H9 (cell line): ENCODE data around the gene BCAS1. TPM values are rescaled to one million over a fixed set of nuclear protein-coding genes. Genes with fewer than 3 reads are reported as not detected.

ENCODE experiments used
- DNase-seq: peaks from one replicate; pipeline ENCODE4 v3.0.0-alpha.2; 2017
- H2AFZ ChIP-seq: one replicate; pipeline ENCODE4 v1.6.1; 2013; ENCODE audit warnings: mild to moderate bottlenecking, low read length, control low read depth, moderate library complexity
- H2AK5ac ChIP-seq: 2 replicates; pipeline ENCODE4 v1.6.1; 2013; ENCODE audit warnings: low read length, control low read depth, mixed read lengths; ENCODE audit not compliant: insufficient read length
- H2BK120ac ChIP-seq: one replicate; pipeline ENCODE4 v1.6.1; 2013; ENCODE audit warnings: low read depth, mild to moderate bottlenecking, low read length, control low read depth, inconsistent platforms; ENCODE audit not compliant: poor library complexity, severe bottlenecking
- H2BK12ac ChIP-seq: 2 replicates; pipeline ENCODE4 v1.6.1; 2013; ENCODE audit warnings: low read length, control low read depth, mixed read lengths, low read depth; ENCODE audit not compliant: insufficient read length
- H2BK15ac ChIP-seq: 2 replicates; pipeline ENCODE4 v1.6.1; 2013; ENCODE audit warnings: low read depth, low read length, control low read depth
- H2BK20ac ChIP-seq: one replicate; pipeline ENCODE4 v1.6.1; 2013; ENCODE audit warnings: low read depth, mild to moderate bottlenecking, low read length, control low read depth, inconsistent platforms; ENCODE audit not compliant: poor library complexity, severe bottlenecking
- H2BK5ac ChIP-seq: 2 replicates; pipeline ENCODE4 v1.6.1; 2013; ENCODE audit warnings: low read length, control low read depth, mixed read lengths; ENCODE audit not compliant: insufficient read length
- H3K14ac ChIP-seq: 2 replicates; pipeline ENCODE4 v1.6.1; 2013; ENCODE audit warnings: low read length, control low read depth; ENCODE audit not compliant: insufficient read depth
- H3K18ac ChIP-seq: 2 replicates; pipeline ENCODE4 v1.6.1; 2013; ENCODE audit warnings: low read depth, mild to moderate bottlenecking, mixed read lengths, low read length, control low read depth; ENCODE audit not compliant: insufficient read length
- H3K23ac ChIP-seq: 2 replicates; pipeline ENCODE4 v1.6.1; 2013; ENCODE audit warnings: low read length, control low read depth, mixed read lengths, low read depth; ENCODE audit not compliant: insufficient read length
- H3K23me2 ChIP-seq: 2 replicates; pipeline ENCODE4 v1.6.1; 2013; ENCODE audit warnings: low read depth, mild to moderate bottlenecking, mixed read lengths, low read length, control low read depth; ENCODE audit not compliant: insufficient read length, poor library complexity, severe bottlenecking
- H3K27ac ChIP-seq: 2 replicates; pipeline ENCODE4 v1.5.1; 2013; ENCODE audit warnings: low read length, control low read depth, mixed read lengths, low read depth; ENCODE audit not compliant: insufficient read length
- H3K27me3 ChIP-seq: 2 replicates; pipeline ENCODE4 v1.6.1; 2013; ENCODE audit warnings: low read length, control low read depth, inconsistent platforms; ENCODE audit not compliant: insufficient read depth
- H3K4ac ChIP-seq: 2 replicates; pipeline ENCODE4 v1.6.1; 2013; ENCODE audit warnings: low read depth, mild to moderate bottlenecking, control low read depth, inconsistent platforms, low read length, moderate library complexity
- H3K4me1 ChIP-seq: 2 replicates; pipeline ENCODE4 v1.6.1; 2013; ENCODE audit warnings: low read length, control low read depth, inconsistent platforms; ENCODE audit not compliant: insufficient read depth
- H3K4me2 ChIP-seq: 2 replicates; pipeline ENCODE4 v1.6.1; 2013; ENCODE audit warnings: low read length, control low read depth, mixed read lengths; ENCODE audit not compliant: insufficient read length, insufficient read depth
- H3K56ac ChIP-seq: 2 replicates; pipeline ENCODE4 v1.6.1; 2013; ENCODE audit warnings: low read depth, mild to moderate bottlenecking, mixed read lengths, low read length, control low read depth; ENCODE audit not compliant: insufficient read length
- H3K79me1 ChIP-seq: 2 replicates; pipeline ENCODE4 v1.6.1; 2013; ENCODE audit warnings: low read depth, mild to moderate bottlenecking, moderate library complexity, low read length, control low read depth, inconsistent platforms; ENCODE audit not compliant: insufficient read depth, poor library complexity, severe bottlenecking
- H3K79me2 ChIP-seq: 2 replicates; pipeline ENCODE4 v1.6.1; 2013; ENCODE audit warnings: low read length, control low read depth, inconsistent platforms; ENCODE audit not compliant: insufficient read depth
- H3K9ac ChIP-seq: 2 replicates; pipeline ENCODE4 v1.6.1; 2013; ENCODE audit warnings: low read length, control low read depth, mixed read lengths; ENCODE audit not compliant: insufficient read length; ENCODE audit errors: extremely low read depth
- H3K9me3 ChIP-seq: one replicate; pipeline ENCODE4 v1.6.1; 2013; ENCODE audit warnings: low read depth, low read length, inconsistent platforms; ENCODE audit not compliant: control insufficient read depth
- H3T11ph ChIP-seq: one replicate; pipeline ENCODE4 v1.6.1; 2013; ENCODE audit warnings: mild to moderate bottlenecking, low read length, control low read depth, inconsistent platforms
- H4K20me1 ChIP-seq: one replicate; pipeline ENCODE4 v1.6.1; 2013; ENCODE audit not compliant: control insufficient read depth, insufficient read length, insufficient read depth
- H4K5ac ChIP-seq: 2 replicates; pipeline ENCODE4 v1.6.1; 2013; ENCODE audit warnings: low read depth, mild to moderate bottlenecking, mixed read lengths, low read length, control low read depth; ENCODE audit not compliant: insufficient read length
- H4K8ac ChIP-seq: replicated peaks from 2 replicates; pipeline ENCODE4 v1.6.1; 2013; ENCODE audit warnings: low read length, control low read depth, mixed read lengths, low read depth; ENCODE audit not compliant: insufficient read length
- H4K91ac ChIP-seq: 2 replicates; pipeline ENCODE4 v1.6.1; 2013; ENCODE audit warnings: low read depth, mild to moderate bottlenecking, moderate library complexity, mixed read lengths, low read length, control low read depth; ENCODE audit not compliant: insufficient read length
- H3K27ac Mint-ChIP-seq, 3 experiments: 2 replicates in 2 of 3; 3 replicates in 1 of 3; pipeline ENCODE4 v1.8.0; 2020 to 2021; ENCODE audit warnings: mixed read lengths in 3 of 3, mild to moderate bottlenecking in 1 of 3, moderate library complexity in 1 of 3
- H3K27me3 Mint-ChIP-seq: 2 replicates; pipeline ENCODE4 v1.8.0; 2021; ENCODE audit warnings: low read depth, mild to moderate bottlenecking, moderate library complexity, mixed read lengths
- H3K36me3 Mint-ChIP-seq, 3 experiments: 2 replicates in 2 of 3; 3 replicates in 1 of 3; pipeline ENCODE4 v1.8.0; 2020 to 2021; ENCODE audit warnings: low read depth in 3 of 3, mixed read lengths in 3 of 3; ENCODE audit not compliant: insufficient read depth in 1 of 3
- H3K4me1 Mint-ChIP-seq, 2 experiments: 2 replicates each; pipeline ENCODE4 v1.8.0; 2020; ENCODE audit warnings: mixed read lengths in 2 of 2
- H3K4me3 Mint-ChIP-seq, 2 experiments: 2 replicates in 1 of 2; 3 replicates in 1 of 2; pipeline ENCODE4 v1.8.0; 2020 to 2021; ENCODE audit warnings: mild to moderate bottlenecking in 2 of 2, mixed read lengths in 2 of 2, moderate library complexity in 1 of 2
- H3K9me3 Mint-ChIP-seq, 2 experiments: 2 replicates in 1 of 2; 3 replicates in 1 of 2; pipeline ENCODE4 v1.8.0; 2020; ENCODE audit warnings: mild to moderate bottlenecking in 2 of 2, mixed read lengths in 2 of 2, moderate library complexity in 1 of 2
- CTCF ChIP-seq: fragments of 200-600 bp; sonication (generic); conservative IDR thresholded peaks from 3 replicates; pipeline ENCODE4 v1.8.0; 2021; ENCODE audit warnings: antibody characterized with exemption, mild to moderate bottlenecking
- WGBS: extraction: QIAGEN DNeasy Blood & Tissue Kit; methylation state at CpG from one replicate; pipeline ENCODE4 v1.1.7; 2013; ENCODE audit warnings: missing lambda C conversion rate, low lambda C conversion rate, mixed read lengths; ENCODE audit not compliant: insufficient read length; ENCODE audit errors: extremely low coverage; 5-methylcytosine and 5-hydroxymethylcytosine counted together
- total RNA-seq: library from RNA; stranded (reverse); gene quantifications from 2 replicates; pipeline ENCODE4 v1.2.1, GENCODE V29; 2021

Gene BCAS1
- total RNA-seq, 1 experiment from 2014 or later = 0.15 TPM

GRCh38 chr20:53927990-53928389 is 142.4 kb downstream of the BCAS1 start:
- H2BK5ac ChIP-seq = no peak overlapping the region
- no peak overlapping the region for H4K5ac ChIP-seq
- H3K23me2 ChIP-seq = no peaks in the 10 kb centered on the region
- H3K9me3 ChIP-seq = no peaks in the 10 kb centered on the region
- WGBS = no CpG with 5 or more reads among the region's 7 CpGs
- no peak overlapping the region for H3K27ac ChIP-seq
- no peak overlapping the region for H2BK20ac ChIP-seq
- H2BK12ac ChIP-seq = no peak overlapping the region
- Mint-ChIP-seq H3K4me1 (peaks cover 14 to 16% of the 10 kb centered on the region in 2 experiments), H3K27me3 (no peaks in the 10 kb centered on the region), H3K9me3 (0 out of 5 replicates have a peak, but pooled peaks cover 0 to 3% of the 10 kb centered on the region in 2 experiments), H3K36me3 (no peaks in the 10 kb centered on the region; a peak in 1 of 7 replicates), H3K27ac (0 out of 7 replicates have a peak overlapping the region, but pooled peaks of 1 of the 3 experiments have one; percentile 58), H3K4me3 (no peak overlapping the region)
- H3K4ac ChIP-seq = no peak overlapping the region
- no peaks in the 10 kb centered on the region for H3K79me2 ChIP-seq
- H3K79me1 ChIP-seq = no peaks in the 10 kb centered on the region
- DNase-seq = no peak
- no peak overlapping the region for H3K18ac ChIP-seq
- H3K56ac ChIP-seq = no peak overlapping the region
- no peak overlapping the region for H3T11ph ChIP-seq
- H2BK15ac ChIP-seq = no peak overlapping the region
- no peak overlapping the region for H4K91ac ChIP-seq
- H3K4me2 ChIP-seq = no peak overlapping the region
- no peaks in the 10 kb centered on the region for H3K27me3 ChIP-seq
- no peak overlapping the region for H4K8ac ChIP-seq
- H3K4me1 ChIP-seq = no peaks in the 10 kb centered on the region
- no peak for TF ChIP-seq CTCF
- no peak overlapping the region for H3K14ac ChIP-seq
- H4K20me1 ChIP-seq = no peaks in the 10 kb centered on the region
- H2AK5ac ChIP-seq = no peak overlapping the region
- no peak overlapping the region for H3K9ac ChIP-seq
- no peak overlapping the region for H3K23ac ChIP-seq
- H2BK120ac ChIP-seq = no peak overlapping the region
- H2AFZ ChIP-seq = no peak overlapping the region
